CD4-positive, alpha-beta memory T cell (primary cell): ENCODE data around the gene SPIB. TPM values are rescaled to one million over a fixed set of nuclear protein-coding genes. Genes with fewer than 3 reads are reported as not detected.
A peak's percentile ranks its signal among the peaks of the same experiment; 100 is the strongest.

ENCODE experiments used
- CTCF ChIA-PET: fragments of 350-600 bp; sonication (Branson Sonifier 250); formaldehyde crosslinking; loops from one replicate; lab custom pipeline; 2021; ENCODE audit warnings: inconsistent platforms; ENCODE audit not compliant: partially characterized antibody; lab: Charles Lee
- POLR2A ChIA-PET: fragments of 350-600 bp; sonication (Branson Sonifier 250); formaldehyde crosslinking; loops from one replicate; lab custom pipeline; 2021; ENCODE audit not compliant: partially characterized antibody; lab: Charles Lee
- DNase-seq, 5 donors: peaks; one replicate each; pipeline versions ENCODE4 v3.0.0 to v3.0.0-alpha.2; 2020 to 2022; ENCODE audit warnings: mixed read lengths in 1 of 5
- H3K27ac ChIP-seq: one replicate; pipeline ENCODE4 v1.7.0; 2013; ENCODE audit warnings: low read depth, low read length
- H3K27me3 ChIP-seq: 2 replicates; pipeline ENCODE4 v1.7.0; 2013; ENCODE audit warnings: mild to moderate bottlenecking, low read length, moderate library complexity; ENCODE audit not compliant: insufficient read depth
- H3K36me3 ChIP-seq: 2 replicates; pipeline ENCODE4 v1.7.0; 2013; ENCODE audit warnings: mild to moderate bottlenecking, low read length, moderate library complexity; ENCODE audit not compliant: insufficient read depth
- H3K4me1 ChIP-seq: 2 replicates; pipeline ENCODE4 v1.7.0; 2013; ENCODE audit warnings: mild to moderate bottlenecking, low read length, moderate library complexity; ENCODE audit not compliant: insufficient read depth
- H3K4me3 ChIP-seq, 2 donors: one replicate each; pipeline ENCODE4 v1.7.0; 2013; ENCODE audit warnings: low read length in 2 of 2, mild to moderate bottlenecking in 1 of 2
- H3K9me3 ChIP-seq, 2 donors: one replicate each; pipeline ENCODE4 v1.7.0; 2013; ENCODE audit warnings: low read length in 2 of 2, control low read depth in 1 of 2; ENCODE audit not compliant: control insufficient read depth in 1 of 2
- H3K27ac Mint-ChIP-seq, 7 donors: one replicate each; pipeline ENCODE4 v1.8.0; 2020 to 2021; ENCODE audit warnings: mixed read lengths in 7 of 7, mild to moderate bottlenecking in 6 of 7, inconsistent platforms in 3 of 7, moderate library complexity in 3 of 7
- H3K27me3 Mint-ChIP-seq, 2 donors: one replicate each; pipeline ENCODE4 v1.8.0; 2020 to 2021; ENCODE audit warnings: mixed read lengths in 2 of 2
- H3K36me3 Mint-ChIP-seq, 2 donors: one replicate each; pipeline ENCODE4 v1.8.0; 2020 to 2021; ENCODE audit warnings: mixed read lengths in 2 of 2, inconsistent platforms in 1 of 2, mild to moderate bottlenecking in 1 of 2
- H3K4me1 Mint-ChIP-seq, 4 donors: one replicate each; pipeline ENCODE4 v1.8.0; 2020 to 2021; ENCODE audit warnings: mixed read lengths in 4 of 4, mild to moderate bottlenecking in 1 of 4
- H3K4me3 Mint-ChIP-seq, 8 donors: one replicate each; pipeline ENCODE4 v1.8.0; 2020 to 2021; ENCODE audit warnings: mixed read lengths in 8 of 8, mild to moderate bottlenecking in 7 of 8, moderate library complexity in 6 of 8, inconsistent platforms in 3 of 8
- H3K9me3 Mint-ChIP-seq, 8 donors: one replicate each; pipeline ENCODE4 v1.8.0; 2020 to 2021; ENCODE audit warnings: mixed read lengths in 8 of 8, mild to moderate bottlenecking in 5 of 8, inconsistent platforms in 3 of 8, moderate library complexity in 1 of 8
- intact Hi-C: fragments of 100-400 bp; cut with micrococcal nuclease; formaldehyde crosslinking; loops from one replicate; pipeline ENCODE4 v1.15.1; 2023
- polyA plus RNA-seq, 2 donors: library from polyadenylated mRNA; unstranded; fragments of 300-500 nt; fragmentation: Illumina TruSeq; gene quantifications; one replicate each; pipeline ENCODE4 v1.2.3, GENCODE V29; 2021
- total RNA-seq, 2 experiments: library from RNA; stranded (reverse); gene quantifications; one replicate each; pipeline ENCODE4 v1.2.3, GENCODE V29; 2021

Gene SPIB
- total and polyA plus RNA-seq, 4 experiments from 2014 or later = 1.9 TPM; not detected in 3

GRCh38 chr19:50402544-50403301 lies 16.0 kb upstream of the SPIB start:
- POLR2A ChIA-PET = interaction anchor here (1.3 kb wide), 1 partner anchor 19 kb away, joined by 5 read pairs; the partner anchor contains the start of gene POLD1

GRCh38 chr19:50406156-50406820 lies 12.4 kb upstream of the SPIB start:
- Mint-ChIP-seq H3K27me3 (no peaks in the 10 kb centered on the region), H3K4me1 (no peaks in the 10 kb centered on the region), H3K27ac (peak overlapping the region in 1 of 7 donors; percentile 82), H3K9me3 (no peaks in the 10 kb centered on the region), H3K4me3 (no peak overlapping the region), H3K36me3 (peaks cover 9 to 20% of the 10 kb centered on the region in 2 donors)
- ChIA-PET CTCF (no interaction called here), POLR2A (no interaction called here)
- Histone ChIP-seq H3K4me1 (no peaks in the 10 kb centered on the region), H3K27me3 (no peaks in the 10 kb centered on the region), H3K27ac (no peak overlapping the region), H3K9me3 (no peaks in the 10 kb centered on the region), H3K36me3 (no peaks in the 10 kb centered on the region), H3K4me3 (no peak overlapping the region)
- intact Hi-C loops = no loop called here
- no peak for DNase-seq

More at GRCh38 chr19:50402544-50403301, 16.0 kb upstream of the SPIB start:
- no peak overlapping the region for H3K27ac Mint-ChIP-seq
- no peaks in the 10 kb centered on the region for H3K9me3 ChIP-seq
- intact Hi-C loops = no loop called here
- no peaks in the 10 kb centered on the region for H3K27me3 Mint-ChIP-seq
- H3K4me1 Mint-ChIP-seq = peaks cover 0 to 4% (median 1%) of the 10 kb centered on the region in 4 donors
- H3K4me3 Mint-ChIP-seq = no peak overlapping the region
- H3K4me1 ChIP-seq = no peaks in the 10 kb centered on the region
- no peaks in the 10 kb centered on the region for H3K27me3 ChIP-seq
- H3K9me3 Mint-ChIP-seq = no peaks in the 10 kb centered on the region
- H3K27ac ChIP-seq = no peak overlapping the region
- CTCF ChIA-PET = interaction anchor here (0.9 kb wide), 1 partner anchor 12 kb away, joined by 3 read pairs; no protein-coding TSS in a partner anchor
- H3K4me3 ChIP-seq = no peak overlapping the region
- no peak for DNase-seq
- H3K36me3 ChIP-seq = no peaks in the 10 kb centered on the region
- H3K36me3 Mint-ChIP-seq = peaks cover 13 to 18% of the 10 kb centered on the region in 2 donors

GRCh38 chr19:50406829-50407228 lies 11.9 kb upstream of the SPIB start:
- H3K4me3 ChIP-seq = no peak overlapping the region
- H3K27ac Mint-ChIP-seq = no peak overlapping the region
- H3K27me3 ChIP-seq = no peaks in the 10 kb centered on the region
- H3K36me3 Mint-ChIP-seq = peaks cover 11 to 20% of the 10 kb centered on the region in 2 donors
- H3K4me1 ChIP-seq = no peaks in the 10 kb centered on the region
- no peak overlapping the region for H3K27ac ChIP-seq
- H3K4me1 Mint-ChIP-seq = no peaks in the 10 kb centered on the region
- POLR2A ChIA-PET = no interaction called here
- CTCF ChIA-PET = no interaction called here
- H3K9me3 Mint-ChIP-seq = no peaks in the 10 kb centered on the region
- no peaks in the 10 kb centered on the region for H3K36me3 ChIP-seq
- no peaks in the 10 kb centered on the region for H3K27me3 Mint-ChIP-seq
- no peak overlapping the region for H3K4me3 Mint-ChIP-seq
- H3K9me3 ChIP-seq = no peaks in the 10 kb centered on the region
- intact Hi-C loops = no loop called here
- no peak for DNase-seq

GRCh38 chr19:50409347-50409746 lies 9.4 kb upstream of the SPIB start:
- no peaks in the 10 kb centered on the region for H3K36me3 ChIP-seq
- no peak for DNase-seq
- intact Hi-C loops = no loop called here
- H3K9me3 ChIP-seq = no peaks in the 10 kb centered on the region
- CTCF ChIA-PET = interaction anchor here (1.4 kb wide), 1 partner anchor 52 kb away, joined by 3 read pairs; no protein-coding TSS in a partner anchor
- Mint-ChIP-seq H3K4me3 (no peak overlapping the region), H3K27ac (no peak overlapping the region), H3K27me3 (no peaks in the 10 kb centered on the region), H3K4me1 (peaks cover 0 to under 1% (median 0%) of the 10 kb centered on the region in 4 donors), H3K36me3 (peaks cover 7 to 17% of the 10 kb centered on the region in 2 donors), H3K9me3 (no peaks in the 10 kb centered on the region)
- H3K4me1 ChIP-seq = no peaks in the 10 kb centered on the region
- no peaks in the 10 kb centered on the region for H3K27me3 ChIP-seq
- no peak overlapping the region for H3K4me3 ChIP-seq
- POLR2A ChIA-PET = no interaction called here
- H3K27ac ChIP-seq = no peak overlapping the region

- H3K36me3 Mint-ChIP-seq = peaks cover 7 to 17% of the 10 kb centered on the region in 2 donors
- DNase-seq = no peak
- Histone ChIP-seq H3K9me3 (no peaks in the 10 kb centered on the region), H3K4me3 (no peak overlapping the region), H3K27me3 (no peaks in the 10 kb centered on the region), H3K36me3 (no peaks in the 10 kb centered on the region), H3K4me1 (no peaks in the 10 kb centered on the region), H3K27ac (no peak overlapping the region)
- ChIA-PET POLR2A (no interaction called here), CTCF (interaction anchor here (1.4 kb wide), 1 partner anchor 53 kb away, joined by 3 read pairs; no protein-coding TSS in a partner anchor)
- H3K4me1 Mint-ChIP-seq = peaks cover 0 to 4% (median 0%) of the 10 kb centered on the region in 4 donors
- no peak overlapping the region for H3K4me3 Mint-ChIP-seq
- intact Hi-C loops = no loop called here
- H3K27ac Mint-ChIP-seq = no peak overlapping the region
- H3K9me3 Mint-ChIP-seq = no peaks in the 10 kb centered on the region
- no peaks in the 10 kb centered on the region for H3K27me3 Mint-ChIP-seq
Observed at GRCh38 chr19:50410109-50410508, 8.6 kb upstream of the SPIB start.

GRCh38 chr19:50412419-50412818 lies 6.3 kb upstream of the SPIB start:
- Mint-ChIP-seq H3K9me3 (no peaks in the 10 kb centered on the region), H3K36me3 (peaks cover 4 to 7% of the 10 kb centered on the region in 2 donors), H3K4me1 (peaks cover 0 to 4% (median 0%) of the 10 kb centered on the region in 4 donors), H3K27ac (peak overlapping the region in 2 of 7 donors; percentile 17 to 80), H3K27me3 (no peaks in the 10 kb centered on the region), H3K4me3 (no peak overlapping the region)
- H3K27ac ChIP-seq = no peak overlapping the region
- ChIA-PET CTCF (interaction anchor here (1.0 to 1.8 kb wide), 4 partner anchors 37 to 55 kb away, joined by 3 to 8 read pairs (median 4); partner anchors contain the start of gene NR1H2), POLR2A (no interaction called here)
- no peaks in the 10 kb centered on the region for H3K27me3 ChIP-seq
- DNase-seq = no peak
- H3K9me3 ChIP-seq = no peaks in the 10 kb centered on the region
- H3K36me3 ChIP-seq = no peaks in the 10 kb centered on the region
- H3K4me3 ChIP-seq = no peak overlapping the region
- intact Hi-C loops = no loop called here
- no peaks in the 10 kb centered on the region for H3K4me1 ChIP-seq

GRCh38 chr19:50413096-50413495 lies 5.6 kb upstream of the SPIB start:
- CTCF ChIA-PET = interaction anchor here (0.7 to 1.3 kb wide), 3 partner anchors 10 to 56 kb away, joined by 3 to 5 read pairs (median 5); partner anchors contain the start of gene NR1H2

More at GRCh38 chr19:50413096-50413495, 5.6 kb upstream of the SPIB start:
- Histone ChIP-seq H3K36me3 (no peaks in the 10 kb centered on the region), H3K4me1 (no peaks in the 10 kb centered on the region), H3K9me3 (no peaks in the 10 kb centered on the region), H3K27ac (no peak overlapping the region), H3K27me3 (no peaks in the 10 kb centered on the region), H3K4me3 (no peak overlapping the region)
- H3K36me3 Mint-ChIP-seq = peaks cover 4 to 7% of the 10 kb centered on the region in 2 donors
- peak overlapping the region in 1 of 7 donors; percentile 35 for H3K27ac Mint-ChIP-seq
- POLR2A ChIA-PET = no interaction called here
- intact Hi-C loops = no loop called here
- no peak for DNase-seq
- H3K27me3 Mint-ChIP-seq = no peaks in the 10 kb centered on the region
- H3K4me1 Mint-ChIP-seq = peaks cover 0 to 4% (median 0%) of the 10 kb centered on the region in 4 donors
- H3K4me3 Mint-ChIP-seq = no peak overlapping the region
- no peaks in the 10 kb centered on the region for H3K9me3 Mint-ChIP-seq
